IPS-NIHi7 (cell line): ENCODE measurements around the gene PDE8B.

Source experiments
- DNase-seq: peaks from one replicate; pipeline ENCODE4 v3.0.0; 2012; ENCODE audit warnings: mixed read lengths; ENCODE audit errors: extremely low spot score

Gene PDE8B

DNA sequence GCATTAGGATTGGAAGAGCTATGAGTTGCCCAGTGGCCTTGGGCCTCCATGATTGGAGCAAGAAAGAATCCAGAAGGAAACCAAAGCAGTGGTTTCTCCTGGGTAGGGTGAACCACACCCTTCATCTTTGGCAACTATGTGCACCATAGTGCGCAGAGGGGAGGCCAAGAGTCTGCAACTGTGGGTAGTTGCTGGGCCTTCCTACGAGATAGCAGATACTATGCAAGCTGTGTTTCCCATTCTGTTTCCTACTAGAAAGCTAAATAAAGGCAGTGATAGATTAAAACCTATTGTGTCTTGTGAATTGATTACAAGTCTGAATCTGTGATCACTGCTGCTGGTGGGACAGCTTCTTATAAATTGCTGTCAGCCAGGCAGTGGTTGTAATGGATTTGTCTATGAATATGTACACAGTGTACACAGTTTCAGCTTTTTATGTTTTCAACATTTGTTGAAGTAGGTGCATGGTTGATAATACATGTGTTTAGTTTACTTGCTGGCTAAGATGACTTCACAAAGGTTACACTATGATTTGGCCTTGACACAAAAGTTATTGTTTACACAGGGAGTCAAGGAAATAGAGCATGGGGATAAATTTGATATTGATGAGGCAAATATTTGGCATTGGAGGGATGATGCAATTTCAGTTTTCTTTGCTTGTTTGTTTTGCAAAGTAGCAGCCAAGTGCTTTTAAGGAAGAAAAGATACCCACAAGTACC is 23.7 kb upstream of the PDE8B start:
- DNase-seq, result no peak

- no peak for DNase-seq
These were observed 21.1 kb upstream of the PDE8B start for GRCh38 chr5:77189421-77189820.

- no peak for DNase-seq
These were observed 17.9 kb upstream of the PDE8B start for GRCh38 chr5:77192441-77193050.

DNA sequence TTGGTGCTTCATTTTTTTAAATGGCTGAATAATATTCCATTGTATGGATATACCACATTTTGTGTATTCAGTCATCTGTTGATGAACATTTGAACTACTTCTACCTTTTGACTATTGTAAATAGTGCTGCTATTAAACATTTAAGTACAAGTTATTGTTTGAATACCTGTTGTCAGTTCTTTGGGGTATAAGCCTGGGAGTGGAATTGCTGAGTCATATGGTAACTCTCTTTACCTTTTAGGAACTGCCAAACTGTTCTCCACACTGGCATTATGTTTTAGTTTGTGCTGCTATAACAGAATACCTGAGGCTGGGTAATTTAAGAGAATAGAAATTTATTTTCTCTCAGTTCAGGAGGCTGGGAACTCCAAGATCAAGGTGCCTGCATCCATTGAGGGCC is 15.7 kb upstream of the PDE8B start:
- no peak for DNase-seq

DNA sequence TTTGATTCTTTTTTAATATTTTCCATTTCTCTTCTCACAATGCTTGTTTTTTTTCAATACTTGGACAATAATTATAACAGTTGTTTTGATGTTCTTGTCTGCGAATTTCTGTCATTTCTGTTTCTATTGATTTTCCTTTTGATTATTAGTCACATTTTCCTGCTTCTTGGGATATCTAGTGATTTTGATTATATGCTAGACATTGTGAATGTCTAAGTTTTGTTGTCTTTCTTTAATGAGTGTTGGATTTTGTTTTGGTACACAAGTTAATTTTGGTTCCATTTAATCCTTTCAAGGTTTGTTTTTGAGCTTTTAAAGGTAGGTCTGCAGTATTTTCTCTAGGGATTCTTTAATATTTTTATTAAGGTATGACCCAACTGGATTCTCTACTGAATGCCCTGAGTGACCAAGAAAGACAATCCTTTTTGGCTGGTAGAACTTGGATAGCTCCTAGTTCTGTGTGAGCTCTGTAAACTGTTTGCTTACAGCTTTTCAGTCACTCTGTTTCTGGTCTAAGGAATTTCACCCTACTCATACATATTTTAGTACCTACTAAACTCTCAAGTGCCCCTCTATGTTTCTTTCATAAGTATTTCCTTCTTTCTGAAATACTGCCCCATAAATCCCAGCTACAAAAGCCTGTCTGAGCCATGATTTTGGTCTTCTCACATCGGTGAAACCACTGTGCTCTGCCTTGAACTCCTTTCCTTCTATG is 12.5 kb upstream of the PDE8B start:
- no peak for DNase-seq

DNA sequence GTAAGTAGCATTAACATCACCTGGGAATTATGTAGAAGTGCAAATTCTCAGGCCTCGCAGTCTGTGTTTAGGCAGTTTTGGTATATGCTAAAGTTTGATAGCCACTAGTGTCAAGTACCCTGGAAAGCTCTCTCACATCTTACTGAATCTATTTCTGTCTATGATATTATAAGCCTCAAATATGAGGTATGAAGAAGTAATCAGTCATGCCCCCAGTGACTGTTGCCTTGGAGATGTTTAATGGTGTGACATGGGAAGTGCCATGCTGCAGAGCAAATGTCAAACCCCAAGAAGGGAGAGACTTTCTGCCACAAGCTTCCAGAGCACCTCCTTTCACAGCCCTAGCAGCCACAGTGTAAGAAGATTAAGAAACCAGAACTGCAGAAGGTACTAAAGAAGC is 9.8 kb upstream of the PDE8B start:
- DNase-seq, result no peak

GRCh38 chr5:77202145-77202544 is 8.3 kb upstream of the PDE8B start:
- DNase-seq, result no peak

- no peak for DNase-seq
These were observed 5.5 kb upstream of the PDE8B start for GRCh38 chr5:77204967-77205366.

DNA sequence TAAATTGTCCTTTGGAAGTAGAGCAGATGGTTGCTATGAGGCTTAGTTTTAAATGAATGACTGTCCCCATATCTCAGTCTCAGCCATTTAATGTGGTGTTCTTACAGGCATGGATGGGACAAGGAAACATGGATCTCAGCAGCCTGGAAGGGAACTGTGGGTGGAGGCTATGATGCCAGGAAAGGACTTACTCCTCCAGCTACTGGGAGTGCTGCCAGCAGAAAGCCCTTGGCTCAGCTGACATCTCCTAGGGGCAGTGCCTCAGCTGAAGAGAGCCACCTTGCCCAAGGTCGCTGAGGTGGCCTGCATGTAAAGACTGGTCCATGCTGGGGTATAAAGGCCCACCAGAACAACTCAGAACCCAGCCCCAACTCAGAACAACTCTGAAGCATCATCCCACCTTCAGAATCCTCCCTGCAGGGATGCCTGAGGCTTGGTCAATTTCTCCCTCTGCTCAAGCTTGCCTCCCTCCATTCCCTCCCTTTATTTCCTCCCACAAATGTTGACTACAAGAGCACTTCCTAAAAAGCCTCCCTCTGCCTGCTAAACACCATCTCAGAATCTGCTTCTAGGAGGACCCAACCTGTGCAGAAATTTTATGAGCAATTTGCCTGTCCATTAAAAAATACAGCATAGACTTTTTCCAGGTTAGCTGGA is 1.8 kb upstream of the PDE8B start:
- no peak for DNase-seq

- no peak for DNase-seq
These were observed 887 bp upstream of the PDE8B start for GRCh38 chr5:77209495-77210090.

DNA sequence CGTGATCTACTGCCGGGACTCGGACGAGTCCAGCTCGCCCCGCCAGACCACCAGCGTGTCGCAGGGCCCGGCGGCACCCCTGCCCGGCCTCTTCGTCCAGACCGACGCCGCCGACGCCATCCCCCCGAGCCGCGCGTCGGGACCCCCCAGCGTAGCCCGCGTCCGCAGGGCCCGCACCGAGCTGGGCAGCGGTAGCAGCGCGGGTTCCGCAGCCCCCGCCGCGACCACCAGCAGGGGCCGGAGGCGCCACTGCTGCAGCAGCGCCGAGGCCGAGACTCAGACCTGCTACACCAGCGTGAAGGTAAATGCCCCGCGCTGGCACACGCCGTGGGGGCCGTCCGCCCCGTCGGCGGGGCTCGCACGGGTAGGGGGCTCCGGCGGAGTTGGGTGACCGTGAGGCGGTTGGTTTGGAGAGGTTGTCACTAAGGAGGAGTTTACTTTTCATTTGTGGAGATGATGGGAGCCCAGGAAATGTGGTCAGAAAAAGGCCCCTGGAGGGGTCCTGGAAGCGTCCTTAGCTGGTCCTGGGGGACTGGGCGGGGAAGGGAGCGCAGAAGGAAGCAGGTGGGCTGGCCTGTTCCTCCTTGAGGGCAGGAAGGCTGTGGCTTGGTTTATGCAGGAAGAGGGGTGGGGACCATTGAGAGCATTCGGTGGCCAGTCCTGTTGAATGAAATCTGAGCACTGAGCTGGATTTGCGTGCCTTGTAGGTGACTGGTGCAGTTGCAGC is 647 bp downstream of the PDE8B start:
- DNase-seq, result peak; percentile 60

DNA sequence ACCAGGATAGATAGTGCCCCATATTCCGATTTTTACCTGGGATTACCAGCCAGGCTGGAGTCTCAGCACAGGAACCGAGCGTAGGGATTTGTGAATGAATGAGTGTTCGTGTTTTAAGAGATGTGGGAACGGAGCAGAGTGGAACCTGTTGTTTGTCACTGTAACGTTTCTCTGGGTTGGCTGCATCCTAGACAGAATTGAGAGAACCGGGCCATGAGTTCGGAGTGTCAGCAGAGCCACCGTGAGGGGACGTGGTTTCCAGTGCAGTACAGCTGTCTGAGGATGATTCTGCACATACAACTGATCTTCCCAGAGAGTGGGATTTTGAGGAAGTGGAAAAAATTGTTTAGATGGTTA is 1.2 kb downstream of the PDE8B start:
- DNase-seq, result no peak

- no peak for DNase-seq
These were observed 3.1 kb downstream of the PDE8B start for GRCh38 chr5:77213601-77214000.

DNA sequence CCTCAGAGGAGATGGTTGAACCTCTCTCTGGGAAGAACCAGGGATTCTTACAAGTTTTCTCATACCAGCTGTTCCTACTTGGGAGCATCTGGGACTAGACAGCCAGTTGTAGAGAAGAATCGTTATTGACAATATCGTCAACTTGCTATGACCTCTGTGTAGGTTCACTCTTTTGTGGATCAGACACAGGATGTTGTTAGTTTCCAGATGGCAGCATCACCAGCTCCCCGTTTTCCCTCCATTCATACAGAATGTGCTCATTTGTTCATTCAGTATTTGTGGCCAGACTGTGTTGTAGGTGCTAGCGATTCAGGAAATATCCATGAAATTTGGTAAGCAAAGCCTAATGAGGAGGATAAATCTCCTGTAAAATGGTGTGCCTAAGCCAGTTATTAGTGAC is 3.7 kb downstream of the PDE8B start:
- DNase-seq, result no peak

DNA sequence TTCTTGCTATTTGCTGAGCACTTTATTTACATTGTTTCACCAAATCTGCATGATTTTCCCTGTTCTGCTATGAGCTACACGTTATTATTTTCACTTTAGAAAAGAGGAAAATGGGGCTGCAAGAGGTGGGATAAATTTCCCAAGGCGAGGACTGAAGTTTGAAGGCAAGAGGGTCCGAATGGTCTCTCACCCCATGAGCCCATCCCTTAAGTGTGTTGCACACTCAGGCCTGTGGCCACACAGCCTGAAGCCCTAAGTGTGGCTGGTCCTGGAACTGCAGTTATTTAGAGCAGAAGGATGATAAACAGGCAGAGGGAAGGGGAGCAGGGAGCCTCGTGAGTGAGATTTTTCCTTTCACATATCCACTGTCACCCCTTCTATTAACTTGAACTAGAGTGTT is 7.8 kb downstream of the PDE8B start:
- peak; percentile 49 for DNase-seq

DNA sequence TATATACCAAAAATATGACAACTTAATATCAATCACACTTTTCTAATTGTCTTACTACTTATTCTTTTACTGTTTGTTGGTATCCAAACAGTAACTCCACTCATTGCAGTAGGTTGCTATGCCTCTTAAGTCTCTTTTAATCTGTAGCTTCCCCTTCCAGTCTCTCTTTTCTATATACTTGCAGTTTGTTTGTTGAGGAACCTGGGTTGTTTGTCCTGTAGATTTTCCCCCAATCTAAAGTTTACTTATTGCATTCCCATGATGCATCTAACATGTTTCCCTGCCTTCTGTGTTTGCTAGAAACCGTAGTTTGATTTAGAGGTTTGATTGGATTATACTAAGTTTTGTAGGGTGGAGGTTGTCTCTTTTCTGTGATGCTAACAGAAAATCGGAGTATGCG is 10.6 kb downstream of the PDE8B start:
- DNase-seq, result no peak

GRCh38 chr5:77222722-77223121 is 12.2 kb downstream of the PDE8B start:
- DNase-seq, result no peak

DNA sequence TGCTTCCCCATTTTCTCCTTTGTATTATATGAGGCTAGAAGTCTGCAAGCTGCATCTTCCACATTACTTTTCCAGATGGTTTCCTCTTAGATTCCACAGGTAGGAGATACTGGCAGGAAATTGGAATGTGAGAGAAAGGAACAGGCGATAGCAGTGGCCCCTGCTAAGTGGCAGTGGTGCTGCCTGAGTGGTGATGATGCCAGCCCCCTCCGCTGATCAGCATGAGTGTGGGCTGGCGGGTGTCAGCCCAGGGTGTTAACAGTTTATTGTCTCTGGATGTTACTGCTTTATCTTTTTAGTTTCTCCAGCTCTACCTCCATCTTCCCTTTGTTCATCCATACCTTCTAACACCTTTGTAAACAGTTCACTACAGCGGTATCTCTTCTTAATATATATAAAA is 13.2 kb downstream of the PDE8B start:
- no peak for DNase-seq

GRCh38 chr5:77224672-77225355 is 14.3 kb downstream of the PDE8B start:
- no peak for DNase-seq

DNA sequence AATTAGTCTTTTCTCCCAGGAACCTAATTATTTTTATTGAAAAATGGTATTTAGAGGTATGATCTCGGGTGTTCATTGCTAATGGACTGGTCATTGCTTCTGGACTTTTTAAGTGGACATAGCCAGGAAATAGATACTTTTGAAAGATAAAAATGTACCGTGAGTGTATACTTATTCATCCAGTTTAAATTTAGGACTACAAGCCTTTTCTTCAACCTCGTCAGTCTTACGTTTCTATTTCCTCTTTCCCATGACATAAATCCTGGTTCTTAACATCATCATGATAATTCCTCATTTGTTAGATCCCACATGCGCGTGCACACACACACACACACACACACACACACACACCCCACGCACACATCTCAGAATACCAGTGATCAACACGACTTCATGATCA is 15.1 kb downstream of the PDE8B start:
- DNase-seq, result no peak

GRCh38 chr5:77229887-77230286 is 19.4 kb downstream of the PDE8B start:
- DNase-seq, result no peak
